Adrenal gland (tissue), 5 donors: ENCODE results near the gene PPP3CA.

ENCODE experiments used
- CTCF ChIP-seq, 6 experiments: fragments of 450-650 bp in 4 of 6; fragments of 200-600 bp in 2 of 6; sonication (generic) in 1 of 6; IDR thresholded peaks; 1 replicate in 5 of 6; 2 replicates in 1 of 6; pipeline versions ENCODE4 v1.5.1 to v1.8.0; 2016 to 2021; ENCODE audit warnings: antibody characterized with exemption in 6 of 6, mild to moderate bottlenecking in 2 of 6, moderate library complexity in 1 of 6
- POLR2A ChIP-seq, 2 donors: fragments of 450-650 bp; IDR thresholded peaks; one replicate each; pipeline ENCODE4 v1.6.1; 2017; ENCODE audit warnings: antibody characterized with exemption in 2 of 2, mild to moderate bottlenecking in 2 of 2, moderate library complexity in 1 of 2
- donor health status: DM: no; HTN: no; CAD: no.

DNA sequence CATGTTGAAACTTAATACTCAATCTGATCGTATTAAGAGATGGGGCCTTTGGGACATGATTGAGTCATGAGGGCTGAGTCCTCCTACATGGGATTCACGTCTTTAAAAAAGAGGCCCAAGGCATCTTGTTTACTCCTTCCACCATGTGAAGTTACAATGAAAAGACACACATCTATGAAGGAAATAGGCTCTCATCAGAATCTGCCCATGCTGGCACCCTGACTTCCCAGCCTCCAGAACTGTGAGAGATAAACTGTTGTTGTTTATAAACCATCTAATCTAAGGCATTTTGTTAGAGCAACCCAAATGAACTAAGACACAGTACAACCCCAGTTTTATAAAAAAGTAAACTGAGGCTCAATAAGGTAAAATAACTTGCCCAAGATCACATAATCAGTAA, 32.3 kb downstream of the PPP3CA start:
- TF ChIP-seq CTCF (IDR thresholded peaks at IDR 0.05): no peak
- TF ChIP-seq POLR2A (IDR thresholded peaks at IDR 0.05): no peak
